K562 (cell line): ENCODE data around the gene DOP1A. TPM values are rescaled to one million over a fixed set of nuclear protein-coding genes. Genes with fewer than 3 reads are reported as not detected.

ENCODE experiments used
- DACH1 ChIP-seq: fragments of 450-650 bp; IDR thresholded peaks from 2 replicates; pipeline ENCODE4 v1.6.1; 2018; ENCODE audit not compliant: partially characterized antibody
- DLX4 ChIP-seq: fragments of 250-450 bp; sonication (Bioruptor Pico); IDR thresholded peaks from 2 replicates; pipeline ENCODE4 v1.6.1; 2021; ENCODE audit warnings: mild to moderate bottlenecking
- ILF3 ChIP-seq: fragments of 450-650 bp; IDR thresholded peaks from 2 replicates; pipeline ENCODE4 v1.6.1; 2018; ENCODE audit warnings: antibody characterized with exemption, mild to moderate bottlenecking, moderate library complexity, borderline replicate concordance
- SMARCA4 ChIP-seq: fragments of 450-650 bp; IDR thresholded peaks from 2 replicates; pipeline ENCODE4 v1.6.1; 2016
- THAP7 ChIP-seq: fragments of 250-450 bp; sonication (Bioruptor Pico); IDR thresholded peaks from 2 replicates; pipeline ENCODE4 v1.5.0; 2021
- XRCC3 ChIP-seq: fragments of 450-650 bp; IDR thresholded peaks from 2 replicates; pipeline ENCODE4 v1.6.1; 2017; ENCODE audit warnings: mild to moderate bottlenecking, moderate library complexity
- ZHX1 ChIP-seq: fragments of 150-350 bp; conservative IDR thresholded peaks from 2 replicates; pipeline ENCODE4 v1.6.1; 2014; ENCODE audit warnings: low read length
- ZNF184 ChIP-seq: sonication (generic); formaldehyde crosslinking; IDR thresholded peaks from 2 replicates; pipeline ENCODE4 v1.5.0; 2020; ENCODE audit warnings: missing genetic modification reagents
- ZNF3 ChIP-seq: fragments of 250-450 bp; sonication (Bioruptor Pico); IDR thresholded peaks from 2 replicates; pipeline ENCODE4 v1.5.0; 2021; ENCODE audit warnings: mild to moderate bottlenecking, moderate library complexity
- ZNF449 ChIP-seq: fragments of 250-450 bp; sonication (Bioruptor Pico); IDR thresholded peaks from 2 replicates; pipeline ENCODE4 v1.8.0; 2022; ENCODE audit warnings: moderate library complexity, mild to moderate bottlenecking, inconsistent platforms
- polyA plus RNA-seq, 8 experiments: library from polyadenylated mRNA; depleted of rRNA in 4 of 8; stranded (reverse) in 5 of 8; unstranded in 3 of 8; fragments of >200 nt; fragmentation: Nextera tagmentation in 2 of 8; fragmentation: Illumina TruSeq in 1 of 8; extraction: Ambion mirVana in 2 of 8; extraction: Trizol in 1 of 8; gene quantifications; 2 replicates each; pipeline versions ENCODE4 v1.2.1 to v1.2.3, GENCODE V29; 2011 to 2014; ENCODE audit warnings: inconsistent platforms in 1 of 8, missing spikeins in 1 of 8
- total RNA-seq, 7 experiments: library from RNA; depleted of rRNA in 6 of 7; stranded (reverse); fragments of >200 nt in 6 of 7; fragmentation: Illumina TruSeq in 2 of 7; extraction: Trizol in 2 of 7; gene quantifications; 2 replicates each; pipeline versions ENCODE4 v1.2.1 to v1.2.3, GENCODE V29; 2011 to 2021; ENCODE audit warnings: low replicate concordance in 1 of 7

Gene DOP1A
- total and polyA plus RNA-seq, 9 of the 15 experiments (the other 6 are each of a cell fraction or from before 2014, with no cell fraction given) = 0.75 to 10.5 (median 4.4) TPM

GRCh38 chr6:83092756-83093399 lies 25.4 kb downstream of the DOP1A start (continued):
- TF ChIP-seq ZHX1 = no peak
- TF ChIP-seq XRCC3 = no peak
- no peak for TF ChIP-seq ZNF184 (CRISPR knock-in tag)
- TF ChIP-seq SMARCA4 = no peak
- TF ChIP-seq DLX4 (CRISPR knock-in tag) = no peak
- TF ChIP-seq THAP7 (CRISPR knock-in tag) = no peak
- no peak for TF ChIP-seq ZNF3 (CRISPR knock-in tag)
- no peak for TF ChIP-seq DACH1
- no peak for TF ChIP-seq ILF3
- no peak for TF ChIP-seq ZNF449
